Uterus (tissue), 4 donors: ENCODE results near the gene FUS. TPM values are rescaled to one million over a fixed set of nuclear protein-coding genes. Genes with fewer than 3 reads are reported as not detected.
"Not testable (repeated sequence)": the region's sequence is repeated elsewhere in the genome, so short reads cannot be mapped to it uniquely, and the experiment has no call there.

Source experiments
- DNase-seq, 2 donors: peaks; one replicate each; pipeline ENCODE4 v3.0.0-alpha.2; 2019 to 2020
- H3K27ac ChIP-seq, 2 donors: fragments of 200-600 bp; sonication (generic); 1 replicate in 1 of 2; 2 replicates in 1 of 2; pipeline ENCODE4 v1.5.1; 2016 to 2018
- H3K27me3 ChIP-seq, 2 donors: fragments of 200-600 bp; sonication (generic); one replicate each; pipeline ENCODE4 v1.5.1; 2018 to 2019; ENCODE audit warnings: control low read depth in 1 of 2
- H3K36me3 ChIP-seq, 2 donors: fragments of 200-600 bp; sonication (generic); one replicate each; pipeline ENCODE4 v1.5.1; 2019; ENCODE audit warnings: control low read depth in 1 of 2
- H3K4me1 ChIP-seq, 2 donors: fragments of 200-600 bp; sonication (generic); one replicate each; pipeline ENCODE4 v1.5.1; 2018 to 2019; ENCODE audit warnings: control low read depth in 1 of 2
- H3K4me3 ChIP-seq, 2 donors: fragments of 200-600 bp; sonication (generic); 1 replicate in 1 of 2; 2 replicates in 1 of 2; pipeline ENCODE4 v1.5.1; 2018 to 2019; ENCODE audit warnings: mild to moderate bottlenecking in 1 of 2
- H3K9me3 ChIP-seq, 2 donors: fragments of 200-600 bp; sonication (generic); one replicate each; pipeline ENCODE4 v1.5.1; 2019; ENCODE audit warnings: control low read depth in 1 of 2
- CTCF ChIP-seq, 4 experiments: fragments of 200-600 bp in 2 of 4; fragments of 450-650 bp in 2 of 4; sonication (generic) in 2 of 4; IDR thresholded peaks; one replicate each; pipeline ENCODE4 v1.5.1; 2016 to 2019; ENCODE audit warnings: antibody characterized with exemption in 4 of 4, mild to moderate bottlenecking in 2 of 4, moderate library complexity in 1 of 4
- POLR2A ChIP-seq, 2 donors: fragments of 450-650 bp; IDR thresholded peaks; one replicate each; pipeline ENCODE4 v1.6.1; 2016; ENCODE audit warnings: antibody characterized with exemption in 2 of 2, mild to moderate bottlenecking in 1 of 2, moderate library complexity in 1 of 2
- intact Hi-C: fragments of 100-400 bp; cut with DNase I; formaldehyde crosslinking; loops from one replicate; pipeline ENCODE4 v1.15.1; 2023; ENCODE audit warnings: low total_unique reads
- total RNA-seq, 4 donors: library from RNA; depleted of rRNA in 3 of 4; stranded (reverse); fragments of >200 nt in 3 of 4; gene quantifications; one replicate each; pipeline versions ENCODE4 v1.1.0 to v1.2.4, GENCODE V29; 2014 to 2023
- donor health status: DM: yes; HTN: yes; CAD: no.

The FUS gene
- total RNA-seq, 4 donors from 2014 or later, result 21.5 to 356 (median 109) TPM

GRCh38 chr16:31190818-31191444 lies 11.0 kb downstream of the FUS start:
- no peak overlapping the region for H3K4me3 ChIP-seq
- TF ChIP-seq CTCF (IDR thresholded peaks at IDR 0.05), result no peak
- no peak for TF ChIP-seq POLR2A (IDR thresholded peaks at IDR 0.05)
- no peak for DNase-seq
- intact Hi-C loops, result no loop called here
- H3K27me3 ChIP-seq, result no peaks in the 10 kb centered on the region
- no peaks in the 10 kb centered on the region for H3K9me3 ChIP-seq
- no peaks in the 10 kb centered on the region for H3K36me3 ChIP-seq
- no peaks in the 10 kb centered on the region for H3K4me1 ChIP-seq
- no peak overlapping the region for H3K27ac ChIP-seq

GRCh38 chr16:31191697-31192428 lies 11.9 kb downstream of the FUS start:
- no peaks in the 10 kb centered on the region for H3K27me3 ChIP-seq
- no peak for TF ChIP-seq POLR2A (IDR thresholded peaks at IDR 0.05)
- TF ChIP-seq CTCF (IDR thresholded peaks at IDR 0.05), result no peak
- H3K27ac ChIP-seq, result no peak overlapping the region
- H3K9me3 ChIP-seq, result no peaks in the 10 kb centered on the region
- no peak overlapping the region for H3K4me3 ChIP-seq
- intact Hi-C loops, result no loop called here
- no peak for DNase-seq
- no peaks in the 10 kb centered on the region for H3K4me1 ChIP-seq
- H3K36me3 ChIP-seq, result no peaks in the 10 kb centered on the region

- DNase-seq, result no peak
- Histone ChIP-seq H3K4me1 (no peaks in the 10 kb centered on the region), H3K36me3 (no peaks in the 10 kb centered on the region), H3K9me3 (no peaks in the 10 kb centered on the region), H3K27me3 (no peaks in the 10 kb centered on the region), H3K4me3 (no peak overlapping the region), H3K27ac (no peak overlapping the region)
- intact Hi-C loops, result no loop called here
- TF ChIP-seq CTCF (IDR thresholded peaks at IDR 0.05), result no peak
- TF ChIP-seq POLR2A (IDR thresholded peaks at IDR 0.05), result no peak
Measured at GRCh38 chr16:31192856-31193642, 13.1 kb downstream of the FUS start.

- no peak overlapping the region for H3K4me3 ChIP-seq
- TF ChIP-seq POLR2A (IDR thresholded peaks at IDR 0.05) (no peak), CTCF (IDR thresholded peaks at IDR 0.05) (no peak)
- no peak for DNase-seq
- H3K9me3 ChIP-seq, result no peaks in the 10 kb centered on the region
- no peak overlapping the region for H3K27ac ChIP-seq
- intact Hi-C loops, result no loop called here
- no peaks in the 10 kb centered on the region for H3K36me3 ChIP-seq
- no peaks in the 10 kb centered on the region for H3K27me3 ChIP-seq
- no peaks in the 10 kb centered on the region for H3K4me1 ChIP-seq
Measured at GRCh38 chr16:31193874-31194273, 13.9 kb downstream of the FUS start.

- H3K4me3 ChIP-seq, result no peak overlapping the region
- H3K36me3 ChIP-seq, result no peaks in the 10 kb centered on the region
- no peak for DNase-seq
- H3K27ac ChIP-seq, result no peak overlapping the region
- H3K9me3 ChIP-seq, result no peaks in the 10 kb centered on the region
- intact Hi-C loops, result no loop called here
- TF ChIP-seq POLR2A (IDR thresholded peaks at IDR 0.05), result no peak
- no peak for TF ChIP-seq CTCF (IDR thresholded peaks at IDR 0.05)
- no peaks in the 10 kb centered on the region for H3K27me3 ChIP-seq
- H3K4me1 ChIP-seq, result no peaks in the 10 kb centered on the region
Measured at GRCh38 chr16:31194898-31195297, 15.0 kb downstream of the FUS start.

- H3K27me3 ChIP-seq, DNase-seq, H3K36me3 ChIP-seq, H3K9me3 ChIP-seq, intact Hi-C loops, H3K4me1 ChIP-seq, H3K4me3 ChIP-seq, H3K27ac ChIP-seq: not testable (repeated sequence)
Measured at GRCh38 chr16:31195861-31196260, 15.9 kb downstream of the FUS start.
